ENCODE measurements around the gene NRG3.
"Not testable (repeated sequence)": the region's sequence is repeated elsewhere in the genome, so short reads cannot be mapped to it uniquely, and the experiment has no call there.

Gene NRG3

DNA sequence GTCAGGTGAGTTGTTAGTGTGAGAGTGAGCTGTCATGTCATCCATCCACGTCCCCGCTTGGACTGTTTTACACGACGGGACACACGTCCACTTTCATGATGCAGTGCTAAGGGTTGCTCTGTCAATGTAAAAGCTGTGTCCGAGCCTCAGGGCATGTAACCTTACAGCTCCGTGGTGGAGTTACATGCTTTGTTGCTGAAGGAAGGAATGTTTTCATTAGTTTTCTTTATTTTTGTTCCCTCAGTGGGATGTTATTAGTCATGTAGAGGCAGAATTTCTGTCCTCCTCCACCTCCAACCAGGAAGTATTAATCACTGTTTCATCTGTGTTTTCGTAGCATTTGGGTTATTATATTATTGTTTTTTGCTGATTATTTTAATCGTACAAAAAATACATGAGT, 88.6 kb downstream of the NRG3 start:
- DNase-seq = no peak

DNA sequence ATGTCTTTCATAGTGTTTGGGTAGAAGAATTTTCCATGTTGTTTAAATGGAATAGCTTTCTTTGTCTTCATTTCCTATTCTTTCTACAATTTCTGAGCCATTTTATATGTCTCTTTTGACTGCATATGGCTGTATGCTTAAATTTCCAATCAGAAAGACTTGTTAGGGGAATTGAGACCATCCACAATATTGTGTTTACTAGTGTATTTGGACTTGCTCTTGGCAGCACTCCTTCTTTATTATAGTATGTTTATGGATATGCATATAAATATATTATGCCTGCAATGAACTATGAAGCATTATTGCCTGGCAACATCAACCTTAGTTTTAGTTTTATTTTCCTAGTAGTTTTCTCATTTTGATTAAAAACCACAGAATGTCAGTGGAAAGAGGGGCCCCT, 92.7 kb downstream of the NRG3 start:
- no peak for DNase-seq

DNA sequence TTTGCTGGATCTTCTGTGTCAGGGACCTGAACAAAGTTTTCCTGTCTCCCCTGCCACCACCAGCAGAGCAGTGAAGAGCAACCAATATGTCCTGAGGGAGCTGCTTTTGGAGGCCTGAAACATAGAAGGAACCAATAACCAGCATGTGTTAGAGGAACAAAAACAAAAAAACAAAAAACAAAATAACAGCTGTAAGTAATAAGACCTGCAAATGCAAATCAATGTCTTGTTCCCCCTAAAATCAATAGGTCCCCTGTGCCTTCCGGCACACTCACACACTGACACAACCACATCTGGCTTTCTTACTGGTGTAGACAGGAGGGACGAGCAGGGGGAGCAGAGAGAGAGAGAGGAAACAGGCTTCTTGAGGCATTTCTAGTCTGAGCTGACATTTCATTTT, 94.1 kb downstream of the NRG3 start:
- DNase-seq = no peak

DNA sequence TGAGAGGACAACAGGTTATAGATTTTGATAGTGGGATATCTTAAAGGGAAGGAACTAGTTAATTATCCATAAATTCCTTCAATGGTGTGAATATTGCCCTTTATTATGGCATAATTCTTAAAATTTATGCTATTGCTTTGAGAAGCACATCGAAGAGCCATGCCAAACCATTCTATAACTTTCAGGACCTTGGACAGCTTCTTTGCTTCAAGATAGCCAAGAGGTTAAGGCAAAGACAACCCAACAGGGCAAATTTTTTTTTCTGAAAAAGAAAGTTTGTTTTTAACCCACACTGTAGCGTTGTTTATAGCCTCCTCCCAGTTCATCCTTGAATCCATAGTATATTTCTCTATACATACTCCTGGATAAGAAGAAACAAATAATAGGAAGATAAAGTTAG, 103.2 kb downstream of the NRG3 start:
- DNase-seq = no peak

DNA sequence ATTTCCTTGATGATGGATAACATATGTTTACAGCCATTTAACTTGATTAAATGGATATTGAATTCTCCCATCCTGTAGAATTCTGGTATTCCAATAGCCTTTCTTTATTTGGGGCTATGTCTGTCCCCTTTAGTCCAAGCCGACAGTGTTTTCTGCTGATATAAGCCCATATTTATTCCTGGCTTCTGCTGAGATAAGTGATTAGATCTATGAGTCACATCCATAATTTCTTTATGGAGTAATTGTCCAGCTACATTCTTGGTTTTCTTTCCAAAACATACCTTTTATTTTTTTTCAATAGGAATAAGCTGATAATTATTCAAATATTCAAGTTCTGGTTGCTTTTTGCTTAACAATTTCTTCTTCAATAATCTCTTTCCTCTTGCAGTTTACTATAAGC, 106.7 kb downstream of the NRG3 start:
- DNase-seq = no peak

DNA sequence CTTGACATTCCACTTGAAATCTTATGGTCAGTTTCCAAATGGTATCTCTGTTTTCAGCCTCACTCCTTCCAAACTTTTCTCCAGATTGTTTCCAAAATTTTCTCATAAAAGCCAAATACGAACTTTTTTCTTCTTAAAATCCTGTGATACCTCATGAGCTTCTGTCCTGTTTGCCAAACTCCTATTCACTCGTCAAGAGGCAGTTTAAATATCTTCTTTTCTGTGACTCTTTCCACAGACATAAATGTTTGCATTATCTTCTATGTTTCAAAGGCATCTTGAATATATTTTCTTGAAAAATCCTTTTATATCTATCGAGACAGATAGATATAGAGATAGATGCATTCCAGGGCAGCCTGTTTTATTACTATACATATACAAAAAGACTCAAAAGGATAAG, 109.4 kb downstream of the NRG3 start:
- DNase-seq = no peak

DNA sequence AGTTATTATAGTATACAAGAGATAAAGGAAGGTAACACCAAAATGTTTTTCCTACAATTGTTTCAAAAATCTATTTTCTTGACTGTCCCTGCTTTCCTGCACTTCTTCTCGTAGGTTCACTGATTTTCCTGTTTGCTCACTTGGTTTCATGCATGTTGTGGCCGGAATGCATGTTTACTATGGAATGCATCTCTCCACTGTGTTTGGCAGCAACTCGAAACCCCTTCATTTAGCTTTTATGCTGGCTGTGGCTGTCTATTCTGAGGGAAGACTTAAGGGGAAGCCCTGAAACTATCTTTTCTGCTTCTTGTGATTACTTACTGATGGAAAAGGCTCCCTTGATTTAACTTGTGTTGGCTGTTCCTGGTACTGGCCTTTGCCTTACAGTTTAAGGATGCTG, 120.3 kb downstream of the NRG3 start:
- DNase-seq = no peak

DNA sequence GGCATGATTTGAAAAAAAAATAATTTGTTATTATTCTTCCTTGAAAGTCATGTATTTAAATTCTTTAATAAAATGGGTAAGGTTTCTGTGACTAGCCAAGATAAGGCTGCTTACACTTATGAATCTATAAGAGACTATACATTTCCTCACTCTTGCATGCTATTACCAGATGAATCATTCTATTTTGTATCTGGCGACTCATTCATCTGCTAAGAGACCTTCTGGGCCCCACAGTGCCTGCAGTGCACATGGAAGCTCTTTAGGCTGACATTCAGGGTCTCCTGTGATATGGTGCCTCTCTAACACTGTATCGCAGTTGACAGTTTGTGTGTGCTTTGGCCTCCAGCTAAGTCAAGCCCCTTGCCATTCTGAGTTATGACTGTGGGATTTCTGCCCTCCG, 121.9 kb downstream of the NRG3 start:
- DNase-seq = no peak

DNA sequence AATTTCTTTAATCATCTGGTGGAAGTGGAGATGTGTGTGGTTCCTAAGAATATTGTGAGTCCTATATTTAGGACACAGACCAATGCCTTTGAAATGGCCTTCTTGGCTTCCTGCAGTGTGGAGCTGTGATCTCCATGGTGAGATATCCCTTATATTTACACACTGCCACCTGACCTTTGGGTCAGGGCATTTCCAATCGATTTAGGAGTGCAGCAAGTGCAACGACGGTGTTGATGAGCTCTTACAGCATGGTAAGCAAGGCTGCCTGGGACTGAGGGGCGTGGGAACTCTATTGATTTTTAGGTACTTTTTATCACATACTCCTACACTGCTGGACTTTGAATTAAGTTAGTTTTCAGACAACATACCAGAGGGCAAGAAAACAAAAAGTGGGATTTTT, 146.0 kb downstream of the NRG3 start:
- DNase-seq = no peak

DNA sequence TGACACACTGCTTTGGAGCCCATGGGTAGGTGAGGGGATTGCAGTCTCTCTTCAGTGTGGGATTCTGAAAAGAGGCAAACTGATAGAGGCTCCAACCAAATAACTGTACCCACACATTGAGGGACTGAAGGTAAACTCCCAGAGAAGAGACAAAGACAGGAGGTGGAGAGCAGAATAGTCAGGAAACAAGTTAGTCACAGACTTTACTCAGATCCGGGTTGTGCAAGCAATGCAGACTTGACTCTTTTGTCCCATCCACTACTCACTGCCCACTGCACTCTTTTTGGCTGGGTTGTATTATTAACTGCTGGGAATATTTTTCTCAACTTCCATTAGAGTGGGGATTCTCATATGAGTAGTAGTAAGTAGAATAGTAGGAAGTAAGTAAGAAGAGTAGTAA, 152.7 kb downstream of the NRG3 start:
- DNase-seq = no peak

DNA sequence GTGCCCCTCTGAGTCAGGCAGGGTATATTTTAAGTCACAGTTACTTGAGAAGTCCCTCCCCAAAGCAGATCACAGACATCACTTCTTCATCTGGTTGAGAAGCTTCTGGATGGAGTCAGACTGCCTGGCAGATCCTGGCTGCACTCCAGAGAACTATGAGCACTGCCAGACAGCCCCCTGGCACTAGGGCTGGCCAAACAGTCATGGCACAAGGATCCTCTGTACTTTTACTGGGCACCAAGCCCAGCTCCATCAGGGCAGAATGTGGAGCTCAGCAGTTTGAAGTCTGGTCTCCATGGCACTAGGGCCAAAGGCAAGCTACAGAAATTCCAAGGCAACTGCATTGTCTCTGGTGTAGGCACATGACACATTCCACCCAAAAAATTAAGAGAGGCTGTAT, 162.1 kb downstream of the NRG3 start:
- DNase-seq = no peak

DNA sequence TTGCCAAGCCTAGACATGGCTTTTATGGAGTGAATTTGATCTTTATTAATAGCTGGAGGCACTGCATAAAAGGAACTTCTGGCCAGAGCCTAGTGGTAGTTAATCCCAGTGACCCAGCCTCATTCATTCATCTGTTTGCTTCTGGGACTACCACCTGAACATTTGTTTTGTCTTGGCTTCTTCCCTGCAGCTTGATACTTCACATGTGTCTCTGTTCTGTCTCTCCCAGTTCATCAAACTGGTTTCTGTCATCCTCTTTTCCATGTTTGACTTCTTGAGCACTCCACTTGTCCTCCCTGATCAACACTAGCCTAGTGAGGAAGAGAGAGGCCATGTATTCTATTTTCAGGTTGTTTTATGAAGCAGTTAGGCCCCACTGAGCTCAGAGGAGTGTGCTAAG, 163.6 kb downstream of the NRG3 start:
- no peak for DNase-seq

DNA sequence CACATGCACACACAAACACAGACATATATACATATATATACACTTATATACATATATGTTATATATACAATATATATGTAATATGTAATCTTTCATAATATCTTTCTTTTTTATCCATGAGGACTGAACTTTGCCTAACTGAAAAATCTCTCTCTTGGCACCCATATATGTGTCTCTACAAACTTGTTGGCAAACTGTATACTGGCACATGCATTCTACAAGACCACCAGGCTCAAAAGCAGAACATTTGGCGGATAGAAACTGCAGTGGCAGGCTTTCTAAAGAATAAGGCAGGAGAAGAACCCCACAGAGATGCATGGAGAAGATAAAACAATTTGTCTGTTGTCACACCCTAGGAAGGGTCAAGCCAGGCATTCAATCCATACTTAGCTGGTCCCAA, 165.3 kb downstream of the NRG3 start:
- no peak for DNase-seq

DNA sequence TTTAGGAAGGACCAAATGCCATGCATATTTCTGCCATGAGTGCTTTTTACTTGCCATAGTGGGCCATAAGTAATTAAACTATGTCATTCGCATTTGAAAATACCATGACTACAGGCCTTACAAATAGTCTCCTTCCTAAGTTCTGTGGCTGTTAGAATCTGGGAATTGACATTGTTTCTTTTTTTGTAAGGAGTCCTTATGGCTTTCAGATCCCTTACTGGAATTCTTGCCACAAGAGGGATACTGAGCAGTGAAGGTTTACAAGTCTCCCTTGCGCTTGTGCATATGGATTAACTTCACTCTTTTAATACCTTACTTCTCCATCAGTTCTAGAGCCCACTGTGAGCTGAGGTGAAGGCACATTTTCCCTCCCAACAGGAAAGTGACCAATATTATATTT, 166.0 kb downstream of the NRG3 start:
- no peak for DNase-seq

DNA sequence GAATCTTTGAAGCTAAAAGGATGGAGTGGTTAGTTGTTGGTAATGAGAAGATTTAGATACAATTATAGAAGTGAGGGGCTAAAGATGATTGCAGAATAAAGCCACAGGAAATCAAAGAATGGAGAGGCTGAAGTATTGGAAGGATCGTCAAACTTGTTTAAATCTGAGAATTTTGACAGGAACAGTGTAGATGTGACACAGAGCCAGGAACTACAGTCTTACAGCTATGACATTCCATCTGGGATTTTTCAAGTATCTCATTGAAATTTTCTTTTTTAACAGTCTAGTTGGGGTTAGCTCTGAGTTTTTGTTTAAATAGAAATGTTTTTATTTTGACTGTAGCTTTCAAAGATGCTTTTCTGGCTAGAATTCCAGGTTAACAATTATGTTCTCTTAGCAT, 181.4 kb downstream of the NRG3 start:
- DNase-seq = no peak

DNA sequence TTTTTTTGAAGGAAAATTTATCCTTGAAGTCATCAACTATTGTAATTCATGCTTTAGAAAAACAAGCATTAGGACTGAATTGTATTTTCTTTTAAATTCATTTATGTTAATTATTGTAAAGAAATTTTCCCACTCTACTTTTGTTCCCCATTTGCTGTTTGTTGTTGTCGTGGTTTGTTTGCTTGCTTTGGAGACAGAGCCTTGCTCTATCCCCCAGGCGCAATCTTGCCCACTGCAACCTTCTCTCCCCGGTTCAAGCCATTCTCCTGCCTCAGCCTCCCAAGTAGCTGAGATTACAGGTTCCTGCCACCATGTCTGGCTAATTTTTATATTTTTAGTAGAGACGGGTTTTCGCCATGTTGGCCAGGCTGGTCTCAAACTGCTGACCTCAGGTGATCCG, 192.2 kb downstream of the NRG3 start:
- not testable (repeated sequence) for DNase-seq

DNA sequence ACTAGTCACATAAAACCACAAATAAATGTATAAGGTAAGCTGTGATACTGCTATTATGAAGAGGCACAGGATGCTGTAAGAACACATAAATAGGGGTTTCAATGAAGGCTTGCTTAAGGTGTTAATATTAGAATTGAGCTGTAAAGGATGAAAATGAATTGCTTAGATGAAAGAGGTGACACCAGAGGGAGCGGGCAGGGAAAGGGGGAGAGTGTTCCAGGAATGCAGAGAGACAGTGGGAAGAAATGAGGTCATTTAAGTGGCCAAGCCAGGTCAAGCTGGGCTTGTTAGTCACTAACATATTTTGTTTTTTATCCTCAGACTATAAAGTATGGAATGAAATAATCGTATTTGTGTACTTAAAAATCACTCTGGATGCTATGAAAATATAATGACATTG, 193.5 kb downstream of the NRG3 start:
- DNase-seq = no peak

DNA sequence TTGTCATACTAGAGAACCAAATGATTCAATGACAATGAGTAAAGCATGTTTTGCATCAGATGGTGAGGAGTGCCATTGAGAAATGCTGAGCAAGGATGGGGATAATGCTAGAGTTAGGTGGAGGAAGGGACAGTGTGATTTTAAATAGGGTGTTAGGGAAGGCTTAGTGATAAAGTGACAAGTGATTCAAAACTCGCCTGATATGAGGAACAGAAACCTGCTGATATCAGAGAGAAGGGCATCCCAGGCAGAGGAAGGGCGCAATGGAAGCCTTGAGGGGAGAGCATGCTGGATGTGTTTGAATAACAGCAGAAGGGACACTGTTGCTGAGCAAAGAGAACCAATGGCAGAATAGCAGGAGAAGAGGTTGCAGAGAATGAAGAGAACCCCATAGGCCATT, 196.2 kb downstream of the NRG3 start:
- DNase-seq = no peak

DNA sequence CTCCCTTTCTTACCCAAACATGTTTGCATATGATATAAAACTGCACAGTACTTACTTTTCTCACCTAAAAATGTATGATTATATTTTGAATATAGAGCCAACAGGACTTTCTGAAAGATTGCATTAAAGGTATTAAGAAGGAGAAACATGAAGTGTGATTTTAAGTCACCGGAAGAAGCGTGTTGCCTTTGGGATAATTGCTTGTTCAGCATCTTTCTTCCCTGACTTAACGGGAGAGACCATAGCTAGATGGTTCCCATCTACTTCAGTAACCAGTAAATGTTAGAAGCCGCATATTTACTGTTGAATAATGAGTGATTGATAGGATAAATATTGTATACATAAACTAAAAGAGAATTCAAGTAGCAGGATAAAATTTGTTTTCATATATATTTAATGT, 197.1 kb downstream of the NRG3 start:
- DNase-seq = no peak

DNA sequence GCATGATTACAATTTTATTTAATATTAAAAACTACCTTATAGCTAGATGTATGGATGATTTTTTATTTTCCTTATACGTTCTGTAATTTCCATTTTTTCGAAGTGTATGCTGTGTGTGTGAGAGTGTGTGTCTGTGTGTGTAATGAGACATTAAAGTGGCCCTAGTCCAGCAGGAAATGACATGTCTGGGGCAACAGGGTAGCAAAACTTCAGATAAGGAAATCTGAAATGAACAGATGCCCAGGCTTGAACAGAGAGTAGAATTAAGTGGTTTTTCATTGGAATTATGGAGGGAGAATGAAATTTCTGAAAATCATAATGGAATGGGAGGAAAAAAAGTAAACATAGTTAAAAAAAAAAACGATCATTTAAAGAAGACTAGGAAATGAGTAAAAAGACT, 200.6 kb downstream of the NRG3 start:
- no peak for DNase-seq

DNA sequence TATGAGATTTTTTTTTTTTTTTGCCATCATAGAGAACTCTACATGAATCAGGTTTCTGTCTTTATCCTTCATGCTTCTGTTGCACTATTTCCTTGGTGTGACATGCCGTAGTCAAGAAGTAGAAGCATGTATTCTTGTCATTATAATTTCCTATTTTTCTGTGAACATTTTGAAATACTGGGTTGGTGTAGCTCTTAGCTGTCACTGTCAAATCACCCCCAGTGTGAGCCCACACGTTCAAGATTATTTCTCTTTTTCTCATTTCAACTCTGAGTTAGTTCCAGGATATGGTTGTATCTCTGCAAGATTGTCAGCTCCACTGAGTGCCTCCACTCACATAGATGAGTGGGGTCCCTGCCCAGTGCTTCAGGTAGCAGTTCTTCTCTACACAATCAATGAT, 209.5 kb downstream of the NRG3 start:
- DNase-seq = no peak

DNA sequence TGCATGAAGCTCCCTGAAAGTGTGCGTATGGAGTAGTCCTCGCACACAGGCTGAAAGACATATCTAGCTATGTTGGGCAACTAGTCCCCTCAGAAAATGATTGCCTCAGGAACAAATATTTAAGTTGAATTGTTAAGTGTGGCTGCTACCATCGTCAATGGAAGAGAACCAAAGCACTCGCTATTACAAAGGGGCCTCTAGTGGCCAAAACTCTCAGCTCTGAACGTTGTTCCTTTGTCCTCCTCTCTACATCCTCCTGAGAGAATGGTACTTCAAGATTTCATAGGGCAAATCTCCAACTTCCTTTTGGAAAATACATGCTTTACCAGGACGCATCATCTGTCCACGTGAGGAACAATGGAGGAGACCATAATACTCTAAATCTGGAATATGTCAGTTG, 209.9 kb downstream of the NRG3 start:
- no peak for DNase-seq

DNA sequence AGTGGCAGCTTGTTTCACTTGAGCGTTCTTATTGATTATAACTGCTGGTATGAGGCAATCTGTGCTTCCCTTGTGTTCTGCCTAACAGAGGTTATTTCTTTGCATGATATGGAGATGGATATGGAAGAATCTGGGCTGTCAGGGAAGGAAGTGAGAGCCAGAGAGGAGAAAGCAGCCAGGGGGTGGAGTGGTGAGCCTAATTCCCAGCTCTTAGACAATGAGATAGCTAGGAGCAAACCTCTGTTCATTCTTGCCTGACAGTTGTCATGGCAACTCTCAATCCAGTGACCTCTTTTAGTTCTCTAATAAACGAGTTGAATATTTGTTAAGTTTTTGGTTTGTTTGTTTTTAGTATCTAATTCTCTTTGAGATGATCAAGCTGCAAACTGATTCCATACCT, 214.3 kb downstream of the NRG3 start:
- peak; percentile 56 for DNase-seq

DNA sequence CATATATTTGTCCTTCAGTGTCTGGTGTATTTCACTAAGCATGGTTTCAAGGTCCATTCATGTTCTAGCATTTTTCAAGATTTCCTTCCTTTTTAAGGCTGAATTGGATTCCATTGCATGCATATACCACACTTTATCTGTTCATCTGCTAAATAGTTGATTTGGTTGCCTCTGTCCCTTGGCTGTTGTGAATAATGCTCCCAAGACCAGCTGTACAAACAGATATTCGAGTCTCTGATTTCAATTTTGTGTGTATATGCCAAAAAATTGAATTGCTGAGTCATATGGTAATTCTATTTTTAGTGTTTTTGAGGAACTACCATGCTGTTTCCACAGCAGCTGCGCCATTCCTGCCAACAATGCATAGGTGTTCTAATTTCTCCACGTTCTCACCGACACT, 216.4 kb downstream of the NRG3 start:
- no peak for DNase-seq

DNA sequence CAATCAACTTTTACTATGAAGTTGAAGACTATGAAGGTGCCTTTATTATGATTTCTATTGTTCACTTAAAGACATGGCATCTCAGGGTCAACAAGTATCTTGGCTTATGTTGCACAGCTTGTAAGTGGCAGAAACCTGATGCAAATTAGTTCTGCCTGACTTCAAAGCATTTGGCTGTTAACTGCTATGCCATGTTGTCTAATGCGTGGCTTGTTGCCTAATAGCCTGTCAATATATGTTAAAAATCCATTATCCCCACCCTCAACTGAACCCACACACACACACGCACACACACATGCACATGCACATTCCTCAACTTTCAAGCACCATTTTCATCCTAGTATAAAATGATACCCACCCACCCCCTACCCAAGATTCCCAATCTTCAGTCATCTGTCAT, 217.1 kb downstream of the NRG3 start:
- peak; percentile 26 for DNase-seq

DNA sequence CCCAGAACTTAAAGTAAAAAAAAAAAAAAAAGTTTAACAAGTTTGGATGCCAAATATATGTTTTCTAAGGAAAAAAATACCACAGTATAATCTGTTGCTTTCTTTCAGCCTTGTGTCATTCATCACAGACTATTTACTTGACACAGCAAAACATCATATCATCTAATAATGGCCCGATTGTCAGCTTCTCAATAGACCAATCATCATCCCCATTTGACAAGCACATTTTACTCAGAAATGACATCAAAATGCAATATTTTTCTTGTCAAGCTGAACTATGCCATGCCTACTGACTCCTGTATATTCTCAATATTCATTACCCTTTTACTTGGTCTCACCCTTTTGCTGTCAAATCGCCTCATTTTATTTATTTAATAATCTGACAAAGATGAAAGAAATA, 249.7 kb downstream of the NRG3 start:
- DNase-seq = no peak

DNA sequence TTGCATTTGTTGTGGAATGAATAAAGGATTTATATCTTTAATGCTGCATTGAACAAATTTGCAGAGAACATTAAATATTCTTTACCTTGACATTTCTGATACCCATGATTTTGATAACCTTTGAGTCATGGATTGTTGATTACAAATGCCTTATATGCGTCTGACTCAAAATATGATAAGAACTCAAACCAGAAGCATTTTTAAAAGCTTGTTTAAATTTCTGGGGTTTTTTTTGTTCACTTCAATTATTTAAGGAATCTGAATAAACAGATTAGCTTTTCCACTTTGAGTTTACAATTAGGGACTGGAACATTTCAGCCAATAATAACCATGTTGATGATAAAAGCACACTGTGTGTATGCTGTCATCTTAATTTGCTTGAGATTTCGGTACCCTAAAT, 253.5 kb downstream of the NRG3 start:
- DNase-seq = no peak

All from retina (tissue), 1 donor.